ENCODE measurements around the gene TRMT2A.

The TRMT2A gene

GRCh38 chr22:20132686-20133246 is 15.7 kb upstream of the TRMT2A start:
- DNase-seq (ENCODE audit: low spot score): no peak

DNA sequence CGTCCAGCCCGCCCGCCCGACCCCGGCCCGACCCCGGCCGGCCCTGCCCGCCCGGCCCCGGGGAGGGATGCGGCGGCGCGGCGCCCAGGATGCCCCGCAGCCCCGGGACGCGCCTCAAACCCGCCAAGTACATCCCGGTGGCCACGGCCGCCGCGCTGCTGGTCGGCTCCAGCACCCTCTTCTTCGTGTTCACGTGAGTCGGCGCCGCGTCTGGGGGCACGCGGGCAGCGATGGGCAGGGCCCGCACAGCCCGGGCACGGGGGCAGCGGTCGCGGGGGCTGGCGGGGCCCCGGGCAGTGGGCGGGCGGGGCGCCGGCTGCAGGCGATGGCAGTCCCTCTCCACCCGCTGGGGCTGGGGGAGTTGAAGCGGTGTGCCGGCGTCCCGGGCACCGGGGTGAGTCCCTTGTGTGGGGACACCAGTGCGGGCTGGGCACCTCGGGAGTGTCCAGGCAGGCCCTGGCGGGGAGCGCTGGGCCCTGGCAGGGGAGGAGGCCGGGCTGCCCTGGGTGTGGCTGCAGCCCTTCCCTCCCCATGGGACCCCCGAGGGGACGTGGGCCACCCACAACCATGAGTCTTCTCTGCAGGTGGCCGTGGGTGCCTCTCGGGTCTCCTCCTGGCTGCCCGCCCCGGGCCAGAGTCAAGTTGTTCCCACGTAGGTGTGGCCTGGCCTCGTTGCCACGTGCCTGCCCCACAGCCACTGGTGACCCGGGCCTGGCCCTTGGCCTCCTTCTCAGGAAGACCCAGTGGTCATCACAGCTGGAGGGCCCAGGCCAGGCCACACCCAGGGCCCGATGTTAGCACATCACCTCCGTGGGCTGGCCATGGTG is 15.0 kb upstream of the TRMT2A start:
- no peak for DNase-seq (ENCODE audit: low spot score)

- no peak for DNase-seq (ENCODE audit: low spot score)
Measured at GRCh38 chr22:20131597-20131858, 14.5 kb upstream of the TRMT2A start, which contains the start of gene ZDHHC8. TSS of gene ZDHHC8 (plus strand) at chr22:20131804. CDS start at chr22:20131948, 144 bp downstream.

DNA sequence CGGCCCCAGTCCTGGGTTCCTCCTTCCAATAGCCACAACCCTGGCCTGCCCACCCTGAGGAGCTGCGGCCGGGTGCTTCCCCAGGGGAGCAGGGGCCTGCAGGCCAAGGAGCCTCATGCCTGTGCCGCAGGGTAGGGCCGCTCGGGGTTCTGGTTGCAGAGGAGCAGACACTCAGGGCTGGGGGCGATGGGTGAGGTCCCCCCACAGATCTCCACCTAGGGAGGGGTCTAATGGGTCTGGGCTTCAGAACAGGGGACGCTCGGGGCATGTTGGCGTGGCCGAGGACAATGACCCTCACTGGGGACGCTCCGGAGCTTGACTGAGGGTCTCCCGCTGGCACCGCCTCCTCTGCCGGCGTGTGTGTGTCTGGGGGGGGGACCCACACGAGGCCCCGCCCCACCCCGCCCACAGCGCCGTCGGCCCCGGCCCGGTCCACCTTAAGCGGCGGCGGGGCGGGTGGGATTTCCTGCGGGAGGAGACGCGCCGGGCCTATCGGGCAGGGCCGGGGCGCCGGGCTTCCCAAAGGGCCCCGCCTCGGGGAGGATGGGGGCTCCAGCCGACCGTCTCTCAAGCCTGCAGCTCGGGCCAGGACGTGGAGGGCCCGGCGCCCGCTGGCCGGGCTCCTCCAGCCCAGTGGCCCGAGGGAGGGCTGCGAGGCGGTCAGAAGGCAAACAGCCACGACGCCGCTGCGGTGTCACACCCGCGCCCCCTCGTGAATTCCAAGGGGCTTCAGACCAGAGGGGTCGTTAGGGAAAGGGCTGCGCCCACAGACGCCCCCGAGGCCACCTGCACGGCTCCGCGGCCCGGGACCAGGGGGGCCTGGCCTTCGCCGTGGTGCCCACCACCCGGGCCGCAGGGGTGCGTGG is 13.9 kb upstream of the TRMT2A start:
- DNase-seq (ENCODE audit: low spot score): peak; percentile 80

GRCh38 chr22:20130319-20130718 is 13.3 kb upstream of the TRMT2A start:
- DNase-seq (ENCODE audit: low spot score): no peak

DNA sequence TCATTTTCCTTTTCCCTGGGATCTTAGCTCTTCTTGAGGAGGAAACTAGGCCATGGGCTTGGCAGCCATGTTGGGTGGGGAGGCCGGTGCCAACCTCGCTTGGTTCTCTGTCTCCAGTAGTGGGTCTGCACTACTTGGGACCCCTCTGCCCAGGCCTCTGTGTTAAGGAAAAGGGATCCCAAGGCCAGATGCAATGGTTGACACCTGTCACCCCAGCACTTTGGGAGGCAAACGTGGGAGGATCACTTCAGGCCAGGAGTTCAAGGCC is 12.7 kb upstream of the TRMT2A start:
- no peak for DNase-seq (ENCODE audit: low spot score)

GRCh38 chr22:20128902-20129746 is 12.1 kb upstream of the TRMT2A start:
- DNase-seq (ENCODE audit: low spot score): no peak

DNA sequence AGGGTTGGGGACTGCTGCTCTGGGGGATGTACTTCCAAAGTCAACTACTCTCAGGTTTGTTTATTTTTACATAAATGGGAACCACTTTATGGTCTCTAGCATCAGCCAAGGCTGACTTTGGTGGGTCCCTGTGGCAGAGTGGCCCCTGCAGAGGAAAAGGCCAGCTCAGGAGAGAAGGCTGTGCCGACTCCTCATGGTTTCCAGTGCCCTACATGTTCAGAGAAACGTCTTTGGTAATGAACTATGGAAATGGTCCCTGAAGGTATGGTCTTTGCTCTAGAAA is 11.5 kb upstream of the TRMT2A start:
- no peak for DNase-seq (ENCODE audit: low spot score)

- no peak for DNase-seq (ENCODE audit: low spot score)
Measured at GRCh38 chr22:20127869-20128618, 11.0 kb upstream of the TRMT2A start.

- DNase-seq (ENCODE audit: low spot score): no peak
Measured at GRCh38 chr22:20127318-20127868, 10.4 kb upstream of the TRMT2A start.

DNA sequence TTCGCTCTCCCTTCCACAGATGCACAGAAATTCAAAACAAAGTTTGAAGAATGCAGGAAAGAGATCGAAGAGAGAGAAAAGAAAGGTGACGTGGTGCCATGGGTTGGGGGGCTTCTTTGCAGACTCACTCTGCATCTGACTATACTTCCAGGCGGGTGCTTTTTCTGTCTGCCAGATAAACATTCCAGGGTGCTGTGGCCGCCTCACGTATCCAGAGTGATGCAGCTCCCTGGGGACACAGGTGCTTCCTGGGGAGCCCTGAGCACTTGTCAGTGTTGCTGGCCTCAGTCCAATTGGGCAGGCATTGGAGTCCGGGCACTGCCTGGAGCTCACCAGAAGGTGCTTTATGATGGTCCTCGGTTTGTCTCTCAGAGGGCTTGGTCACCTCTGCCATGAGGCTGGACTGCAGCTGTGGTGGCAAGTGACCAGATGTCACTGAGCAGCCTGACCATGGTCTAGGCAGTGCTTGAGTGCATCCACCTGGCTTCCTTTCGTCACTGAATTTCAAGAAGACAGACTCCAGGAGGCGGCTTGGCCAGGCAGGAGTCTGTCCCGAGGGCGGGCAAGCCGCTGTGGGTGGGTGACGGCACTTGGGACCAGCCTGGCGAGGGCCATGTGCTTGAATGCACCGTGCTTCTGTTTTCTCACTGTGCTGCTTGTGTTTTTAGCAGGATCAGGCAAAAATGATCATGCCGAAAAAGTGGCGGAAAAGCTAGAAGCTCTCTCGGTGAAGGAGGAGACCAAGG is 9.4 kb upstream of the TRMT2A start:
- DNase-seq (ENCODE audit: low spot score): no peak

GRCh38 chr22:20125201-20126174 is 8.5 kb upstream of the TRMT2A start:
- DNase-seq (ENCODE audit: low spot score): no peak

- no peak for DNase-seq (ENCODE audit: low spot score)
Measured at GRCh38 chr22:20124083-20124787, 7.2 kb upstream of the TRMT2A start.

DNA sequence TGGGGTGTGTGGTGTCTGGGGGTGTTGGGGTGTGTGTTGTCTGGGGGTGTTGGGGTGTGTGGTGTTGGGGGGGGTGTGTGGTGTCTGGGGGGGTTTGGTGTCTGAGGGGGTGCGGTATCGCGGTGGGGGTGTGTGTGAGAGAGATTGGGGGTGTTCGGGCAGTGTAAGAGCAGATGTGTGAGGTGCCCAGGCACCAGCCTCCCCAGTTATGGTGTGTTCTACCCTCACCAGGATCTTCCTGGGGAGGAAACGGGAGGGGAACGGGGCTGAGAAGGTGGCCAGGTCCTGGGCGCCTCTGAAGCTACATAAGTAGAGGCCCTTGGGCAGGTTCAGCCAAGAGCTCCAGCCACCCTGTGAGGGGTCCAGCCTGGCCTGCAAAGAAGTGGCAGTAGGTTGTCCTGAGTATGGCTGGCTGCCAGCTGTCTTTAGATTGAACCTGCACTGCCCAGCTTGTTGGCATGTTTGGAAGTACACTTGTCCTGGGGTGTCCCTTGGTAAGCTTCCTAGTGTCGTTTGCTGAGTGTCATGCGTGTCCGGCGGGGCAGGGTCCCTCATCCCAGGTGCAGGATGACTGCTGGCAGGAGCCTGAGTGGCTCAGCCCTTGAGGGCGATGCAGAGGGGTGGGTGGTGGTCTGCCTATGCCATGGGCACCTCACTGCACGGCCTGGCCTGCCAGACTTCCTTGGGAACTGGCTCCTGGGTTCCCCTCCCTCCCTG is 6.5 kb upstream of the TRMT2A start:
- no peak for DNase-seq (ENCODE audit: low spot score)

DNA sequence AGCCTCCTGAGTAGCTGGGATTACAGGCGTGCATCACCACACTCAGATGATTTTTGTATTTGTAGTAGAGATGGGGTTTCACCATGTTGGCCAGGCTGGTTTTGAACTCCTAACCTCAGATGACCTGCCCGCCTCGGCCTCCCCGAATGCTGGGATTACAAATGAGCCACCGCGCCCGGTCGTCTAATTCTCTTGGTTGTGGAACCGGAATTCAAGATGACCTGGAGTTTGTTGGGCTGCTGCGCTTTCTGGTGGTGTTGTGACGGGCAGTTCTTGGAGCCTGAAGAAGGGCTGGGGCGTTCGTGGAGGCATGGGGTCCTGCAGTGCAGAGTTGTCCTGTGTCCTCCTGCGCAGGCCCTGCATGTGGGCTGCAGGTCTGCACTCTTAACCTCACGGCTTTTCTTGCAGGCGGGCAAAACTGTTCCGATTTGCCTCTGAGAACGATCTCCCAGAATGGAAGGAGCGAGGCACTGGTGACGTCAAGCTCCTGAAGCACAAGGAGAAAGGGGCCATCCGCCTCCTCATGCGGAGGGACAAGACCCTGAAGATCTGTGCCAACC is 4.9 kb upstream of the TRMT2A start:
- no peak for DNase-seq (ENCODE audit: low spot score)

DNA sequence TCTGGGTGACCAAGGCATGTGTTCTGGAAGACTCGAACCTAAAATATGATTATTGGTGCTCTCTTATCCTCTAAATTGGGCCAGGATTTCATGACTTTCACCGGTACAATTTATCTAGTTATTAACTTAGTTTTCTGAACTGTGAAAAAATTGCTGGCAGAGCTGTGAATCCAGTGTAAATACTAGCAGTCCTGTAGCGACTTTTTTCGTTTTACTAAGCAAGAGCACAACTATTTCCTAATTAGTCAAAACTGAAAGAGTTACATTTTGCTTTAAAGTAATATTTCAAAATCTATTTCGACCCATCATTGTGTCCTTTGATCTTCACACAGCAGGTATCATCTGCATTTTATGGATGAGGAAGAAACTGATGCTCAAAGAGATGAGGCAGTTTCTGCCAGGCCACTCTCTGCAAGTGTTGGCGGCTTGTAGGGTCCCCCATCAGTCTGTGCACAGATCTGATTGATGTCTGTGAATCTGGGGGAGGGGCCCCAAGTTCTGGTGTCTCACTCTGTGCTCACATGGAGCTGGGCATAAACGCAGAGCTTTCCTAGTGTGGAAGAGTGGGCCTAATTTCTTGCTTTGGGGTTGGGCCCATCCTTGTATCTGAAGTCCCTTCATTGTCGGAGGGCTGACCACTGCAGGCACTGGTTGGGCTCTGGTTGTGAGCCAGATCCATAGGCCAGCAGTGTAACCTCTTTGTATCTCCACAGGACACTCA is 1.4 kb upstream of the TRMT2A start:
- no peak for DNase-seq (ENCODE audit: low spot score)

DNA sequence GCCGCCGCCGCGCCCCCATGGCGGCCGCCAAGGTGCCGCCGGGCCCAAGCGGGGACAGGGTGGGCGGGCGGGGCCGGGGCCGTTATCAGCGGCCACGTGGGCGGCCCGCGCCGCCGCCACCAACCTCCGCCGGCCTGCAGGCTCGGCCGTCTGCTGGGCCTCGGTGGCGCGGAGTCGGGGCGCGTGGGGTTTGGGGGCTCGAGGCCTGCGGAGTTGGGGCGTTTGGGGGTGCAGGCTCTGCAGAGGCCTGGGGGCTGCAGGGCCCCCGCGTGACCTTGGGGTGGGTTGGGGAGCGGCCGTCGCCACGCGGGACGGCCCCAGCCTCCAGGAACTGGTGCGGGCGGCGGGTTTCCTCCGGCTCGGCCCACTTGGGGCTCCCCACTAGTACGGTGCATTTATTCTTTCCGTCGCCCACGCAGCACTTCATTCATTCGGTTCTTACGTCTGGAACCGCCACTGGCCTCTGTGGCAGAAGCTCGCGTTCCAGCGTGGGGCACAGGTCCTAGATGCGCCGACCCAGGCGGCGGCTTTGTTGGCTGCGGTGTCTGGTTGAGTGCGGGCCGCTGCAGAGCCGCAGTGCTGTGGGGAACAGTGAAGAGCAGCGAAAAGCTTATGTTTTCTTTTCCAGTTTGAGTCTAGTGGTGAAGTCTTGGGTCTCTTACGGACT is 740 bp upstream of the TRMT2A start:
- DNase-seq (ENCODE audit: low spot score): no peak

Data from pons (tissue), 1 donor.